ENCODE results near the gene AMDHD2.

Gene AMDHD2

DNA sequence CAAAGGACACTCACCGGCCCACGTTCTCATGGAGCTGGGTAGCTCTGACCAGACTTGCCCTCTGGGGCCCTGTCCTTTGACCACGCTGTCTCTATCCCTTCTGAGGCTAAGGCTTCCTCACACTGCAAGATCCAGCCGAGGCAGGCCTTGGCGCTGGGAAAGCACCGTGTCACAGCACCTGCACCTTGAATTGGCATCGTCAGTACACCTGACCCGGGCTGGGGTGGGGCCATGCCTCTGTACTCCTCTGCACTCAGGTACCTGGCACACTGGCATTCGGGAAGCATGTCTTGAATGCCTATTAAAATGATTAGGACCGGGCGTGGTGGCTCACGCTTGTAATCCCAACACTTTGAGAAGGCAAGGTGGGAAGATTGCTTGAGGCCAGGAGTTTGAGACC is 39.2 kb upstream of the AMDHD2 start:
- TF ChIP-seq, protein P1, sequence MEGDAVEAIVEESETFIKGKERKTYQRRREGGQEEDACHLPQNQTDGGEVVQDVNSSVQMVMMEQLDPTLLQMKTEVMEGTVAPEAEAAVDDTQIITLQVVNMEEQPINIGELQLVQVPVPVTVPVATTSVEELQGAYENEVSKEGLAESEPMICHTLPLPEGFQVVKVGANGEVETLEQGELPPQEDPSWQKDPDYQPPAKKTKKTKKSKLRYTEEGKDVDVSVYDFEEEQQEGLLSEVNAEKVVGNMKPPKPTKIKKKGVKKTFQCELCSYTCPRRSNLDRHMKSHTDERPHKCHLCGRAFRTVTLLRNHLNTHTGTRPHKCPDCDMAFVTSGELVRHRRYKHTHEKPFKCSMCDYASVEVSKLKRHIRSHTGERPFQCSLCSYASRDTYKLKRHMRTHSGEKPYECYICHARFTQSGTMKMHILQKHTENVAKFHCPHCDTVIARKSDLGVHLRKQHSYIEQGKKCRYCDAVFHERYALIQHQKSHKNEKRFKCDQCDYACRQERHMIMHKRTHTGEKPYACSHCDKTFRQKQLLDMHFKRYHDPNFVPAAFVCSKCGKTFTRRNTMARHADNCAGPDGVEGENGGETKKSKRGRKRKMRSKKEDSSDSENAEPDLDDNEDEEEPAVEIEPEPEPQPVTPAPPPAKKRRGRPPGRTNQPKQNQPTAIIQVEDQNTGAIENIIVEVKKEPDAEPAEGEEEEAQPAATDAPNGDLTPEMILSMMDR (IDR thresholded peaks at IDR 0.05): no peak
- no peaks in the 10 kb centered on the region for H3K9me3 ChIP-seq
- no peaks in the 10 kb centered on the region for H3K36me3 ChIP-seq
- no peak overlapping the region for H3K4me3 ChIP-seq
- H3K27ac ChIP-seq: no peak overlapping the region
- no peaks in the 10 kb centered on the region for H3K27me3 ChIP-seq
- intact Hi-C loops (cut with DNase I; ENCODE audit: low total_unique reads): no loop called here
- DNase-seq: no peak
- H3K4me1 ChIP-seq: peaks cover 0 to 36% (median 8%) of the 10 kb centered on the region in 4 donors

DNA sequence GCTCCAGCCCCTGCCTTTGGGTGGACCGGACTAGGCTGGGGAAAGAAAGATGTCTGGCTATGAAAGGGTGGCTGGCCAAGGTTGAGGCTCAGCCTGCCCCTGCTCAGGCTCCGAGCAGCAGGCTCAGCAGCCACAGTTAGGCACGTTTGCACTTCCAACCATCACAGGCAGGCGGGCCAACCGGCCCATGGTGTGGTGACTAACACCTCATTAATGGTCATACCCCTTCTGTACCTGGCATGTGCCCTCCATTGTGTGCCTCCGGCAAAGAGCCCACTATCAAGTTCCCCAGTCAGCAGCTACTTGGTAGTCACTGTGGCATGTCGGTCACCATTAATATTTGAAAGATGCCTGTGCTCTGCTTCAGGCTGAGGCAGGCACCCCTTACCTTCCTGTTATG is 38.5 kb upstream of the AMDHD2 start:
- H3K4me1 ChIP-seq: peaks cover 0 to 39% (median 6%) of the 10 kb centered on the region in 4 donors
- TF ChIP-seq, protein P1 (IDR thresholded peaks at IDR 0.05): no peak
- no peak for DNase-seq
- H3K27me3 ChIP-seq: no peaks in the 10 kb centered on the region
- intact Hi-C loops (cut with DNase I; ENCODE audit: low total_unique reads): no loop called here
- no peaks in the 10 kb centered on the region for H3K36me3 ChIP-seq
- H3K4me3 ChIP-seq: no peak overlapping the region
- H3K9me3 ChIP-seq: no peaks in the 10 kb centered on the region
- H3K27ac ChIP-seq: no peak overlapping the region

- Histone ChIP-seq H3K4me3 (no peak overlapping the region), H3K36me3 (no peaks in the 10 kb centered on the region), H3K4me1 (peaks cover 0 to 43% (median 6%) of the 10 kb centered on the region in 4 donors), H3K27me3 (no peaks in the 10 kb centered on the region), H3K27ac (peak overlapping the region in 1 of 2 donors; percentile 65), H3K9me3 (no peaks in the 10 kb centered on the region)
- intact Hi-C loops (cut with DNase I; ENCODE audit: low total_unique reads): no loop called here
- TF ChIP-seq, protein P1 (IDR thresholded peaks at IDR 0.05): no peak
- DNase-seq: no peak
These were observed 37.9 kb upstream of the AMDHD2 start for GRCh38 chr16:2482249-2482648.

DNA sequence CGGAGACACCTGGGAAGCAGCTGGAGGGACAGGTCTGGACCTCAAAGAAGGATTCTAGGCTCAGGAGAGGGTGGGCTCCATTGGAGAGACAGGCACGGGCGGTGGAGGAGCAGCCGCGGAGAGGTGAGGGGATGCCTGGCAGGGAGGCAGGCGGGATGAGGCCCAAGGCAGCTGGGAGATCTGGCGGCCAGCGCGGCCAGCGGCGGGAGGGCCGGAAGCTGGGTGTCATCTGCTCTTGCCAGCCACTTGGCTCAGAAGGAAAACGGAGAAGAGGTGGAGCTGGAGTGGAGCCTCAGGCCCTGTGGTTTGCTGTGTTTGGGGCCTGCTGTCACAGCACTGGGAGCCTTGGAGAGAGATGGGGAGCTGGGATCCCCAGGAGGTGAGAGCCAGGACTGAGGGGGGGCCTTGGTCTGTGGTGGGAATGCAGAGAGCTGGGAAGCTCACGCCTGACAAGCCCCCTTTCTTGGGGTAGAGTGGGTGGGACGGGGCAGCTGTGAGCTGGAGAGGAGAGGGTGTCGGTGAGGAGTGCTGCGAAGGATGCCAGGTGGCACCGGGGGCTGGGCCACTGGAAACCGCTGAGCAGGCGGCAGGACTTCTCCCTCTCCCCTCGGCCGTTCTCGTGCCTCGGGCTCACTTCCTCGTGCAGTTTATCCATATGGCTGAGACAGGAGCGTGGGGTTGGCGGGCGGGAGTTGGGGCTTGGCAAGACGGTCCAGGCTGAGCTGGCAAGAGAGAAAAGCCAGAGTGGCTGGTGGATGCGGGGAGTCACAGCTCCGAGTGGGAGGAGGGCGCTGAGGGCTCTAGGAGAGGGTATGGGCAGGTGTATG is 37.2 kb upstream of the AMDHD2 start:
- intact Hi-C loops (cut with DNase I; ENCODE audit: low total_unique reads): no loop called here
- TF ChIP-seq, protein P1 (IDR thresholded peaks at IDR 0.05): no peak
- peak in 1 of 2 donors; percentile 55 for DNase-seq

DNA sequence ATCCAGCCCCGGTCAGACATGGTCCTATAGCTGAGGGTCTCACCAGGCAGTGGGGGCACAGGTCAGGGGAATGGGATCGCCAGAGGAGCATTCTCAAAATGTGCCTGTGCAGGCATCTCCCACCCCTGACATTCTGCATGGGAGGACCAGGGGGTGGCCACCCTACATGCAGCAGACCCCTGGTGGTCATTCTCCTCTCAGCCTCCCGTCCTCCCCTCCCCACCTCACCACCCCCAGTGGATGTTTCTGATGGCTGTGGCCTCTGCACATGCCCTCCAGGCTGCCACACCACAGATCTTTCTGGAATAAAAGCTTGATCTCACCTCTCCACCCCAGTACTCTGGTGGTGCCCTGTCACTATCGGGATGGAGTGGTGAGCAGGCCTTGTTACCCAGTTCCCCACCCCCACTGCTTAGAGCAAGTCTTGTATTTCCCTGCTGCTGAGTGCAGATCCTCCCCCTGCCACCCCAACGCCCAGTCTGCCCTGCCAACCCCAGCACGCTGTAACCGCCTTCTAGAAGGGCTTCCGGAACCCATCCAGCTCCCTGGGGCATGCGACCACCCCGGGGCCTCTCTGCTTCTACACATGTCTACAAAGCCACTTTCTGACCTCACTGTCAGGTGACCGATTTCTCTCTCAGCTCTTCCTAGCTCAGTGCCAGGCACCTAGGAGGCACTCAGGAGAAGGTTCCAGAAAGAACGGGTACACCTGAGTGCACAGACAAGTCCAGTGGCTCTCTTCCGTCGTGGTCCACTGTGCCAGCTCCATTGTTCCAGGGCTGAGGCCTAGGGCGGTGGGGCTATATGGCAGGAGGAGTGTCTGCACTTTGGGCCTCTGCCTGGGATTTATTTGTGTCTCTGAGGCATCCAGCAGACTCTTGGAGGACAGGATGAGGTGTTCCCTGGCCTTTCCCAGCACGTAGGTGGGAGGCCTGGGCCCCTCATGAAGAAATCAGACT is 36.0 kb upstream of the AMDHD2 start:
- Histone ChIP-seq H3K27ac (peak overlapping the region in 1 of 2 donors; percentile 60), H3K4me3 (no peak overlapping the region), H3K9me3 (no peaks in the 10 kb centered on the region), H3K4me1 (peaks cover 0 to 52% (median 6%) of the 10 kb centered on the region in 4 donors), H3K36me3 (no peaks in the 10 kb centered on the region), H3K27me3 (no peaks in the 10 kb centered on the region)
- DNase-seq: no peak
- intact Hi-C loops (cut with DNase I; ENCODE audit: low total_unique reads): no loop called here
- TF ChIP-seq, protein P1 (IDR thresholded peaks at IDR 0.05): no peak

More for the DNA sequence above, 37.2 kb upstream of the AMDHD2 start:
- Histone ChIP-seq H3K27me3 (no peaks in the 10 kb centered on the region), H3K4me3 (peak overlapping the region; percentile 18 to 35), H3K4me1 (peaks cover 0 to 50% (median 6%) of the 10 kb centered on the region in 4 donors), H3K36me3 (no peaks in the 10 kb centered on the region), H3K27ac (peak overlapping the region; percentile 60 to 65), H3K9me3 (no peaks in the 10 kb centered on the region)
